Left renal pelvis (tissue), 4 donors: ENCODE results near the gene MARCHF2. TPM values are rescaled to one million over a fixed set of nuclear protein-coding genes. Genes with fewer than 3 reads are reported as not detected.

Experiments used
- DNase-seq, 4 donors: peaks; one replicate each; pipeline ENCODE4 v3.0.0-alpha.2; 2013; ENCODE audit warnings: low read depth in 4 of 4, low spot score in 3 of 4
- polyA plus RNA-seq, 4 donors: library from polyadenylated mRNA; unstranded; fragments of 120-200 nt; gene quantifications; one replicate each; pipeline ENCODE4 v1.2.1, GENCODE V29; 2013; ENCODE audit not compliant: insufficient read length in 4 of 4

MARCHF2 gene
- polyA plus RNA-seq, 4 donors = 10.5 to 17.9 (median 13.5) TPM

DNA sequence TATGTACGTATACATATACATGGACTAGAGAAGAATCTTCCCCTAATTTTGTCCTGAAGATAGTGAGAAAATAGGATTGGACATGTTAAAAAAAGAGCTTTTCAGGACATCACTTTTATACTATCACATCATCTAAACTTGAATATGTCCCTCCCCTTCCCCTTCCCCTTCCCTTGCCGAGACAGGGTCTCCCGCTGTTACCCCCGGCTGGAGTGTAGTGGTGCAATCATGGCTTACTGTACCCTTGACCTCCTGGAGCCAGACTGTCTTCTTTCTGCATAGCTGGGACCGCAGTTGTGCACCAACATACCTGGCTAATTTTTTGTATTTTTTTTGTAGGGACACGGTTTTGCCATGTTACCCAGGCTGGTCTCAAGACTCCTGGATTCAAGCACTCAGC lies 38.3 kb downstream of the MARCHF2 start:
- DNase-seq = no peak

DNA sequence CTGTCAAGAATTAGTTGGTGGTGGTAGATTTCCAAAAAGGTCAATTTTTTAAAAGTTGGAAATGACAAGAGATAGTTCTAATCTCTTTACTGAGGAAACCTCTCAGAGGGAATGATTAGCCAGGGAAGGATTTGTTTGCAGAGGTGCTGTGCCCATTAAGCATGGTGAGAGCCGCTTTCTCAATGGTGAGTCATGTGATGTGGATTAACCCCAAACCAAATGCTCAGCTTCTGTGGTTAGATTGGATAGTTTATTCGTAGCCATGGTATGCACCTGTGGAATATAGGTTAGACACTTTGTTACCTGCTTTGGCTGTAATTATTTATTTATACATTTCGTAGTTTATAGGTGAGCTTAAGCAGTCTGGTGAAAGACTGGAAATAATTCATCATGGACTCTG lies 38.8 kb downstream of the MARCHF2 start:
- DNase-seq = no peak

DNA sequence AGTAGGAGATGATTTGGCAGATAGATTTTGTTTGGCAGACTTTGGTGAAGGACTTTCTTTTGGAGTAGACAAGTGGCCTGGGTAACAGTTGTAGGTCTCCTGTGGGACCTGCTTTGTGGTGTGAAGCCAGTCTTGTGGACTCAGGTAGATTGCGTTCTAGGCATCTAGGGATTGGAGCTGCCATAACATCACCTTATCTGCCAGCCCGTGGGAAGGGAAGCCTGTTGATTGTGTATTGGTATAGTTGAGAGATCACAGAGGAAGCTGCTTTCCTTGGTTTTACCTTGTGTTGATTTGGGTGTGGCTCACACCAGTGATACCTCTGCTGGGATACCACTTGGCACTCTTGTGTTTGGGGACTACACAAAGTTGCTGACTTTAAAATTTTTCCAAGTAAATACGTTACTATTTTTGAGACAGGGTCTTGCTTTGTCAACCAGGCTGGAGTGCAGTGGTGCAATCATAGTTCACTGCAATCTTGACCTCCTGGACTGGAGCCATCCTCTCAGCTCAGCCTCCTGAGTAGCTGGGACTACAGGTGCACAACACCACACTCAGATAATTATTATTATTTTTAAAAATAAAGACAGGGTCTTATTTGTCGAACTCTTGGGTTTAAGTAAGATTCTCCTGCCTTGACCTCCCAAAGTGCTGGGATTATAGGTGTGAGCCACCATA lies 39.5 kb downstream of the MARCHF2 start:
- no peak for DNase-seq

DNA sequence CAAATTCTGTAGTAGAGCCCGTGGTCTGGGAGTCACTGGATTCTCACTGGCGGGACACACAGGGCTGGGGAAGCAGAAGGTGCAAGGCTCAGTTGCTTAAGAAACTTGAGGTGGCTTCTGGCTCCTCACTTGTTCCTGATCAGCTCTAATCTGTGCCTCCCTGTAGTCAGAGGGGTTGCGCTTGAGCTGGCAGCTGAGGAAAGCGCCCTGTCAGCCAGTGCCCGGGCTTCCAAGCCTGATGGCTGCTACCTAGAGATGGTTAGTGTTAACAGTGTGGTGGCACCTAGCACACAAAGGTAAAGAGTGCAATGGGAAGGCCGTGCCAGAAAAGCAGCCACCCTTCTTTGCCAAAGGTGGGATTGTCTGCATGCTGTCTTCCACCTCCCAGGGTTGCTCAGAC lies 40.5 kb downstream of the MARCHF2 start:
- DNase-seq = no peak

DNA sequence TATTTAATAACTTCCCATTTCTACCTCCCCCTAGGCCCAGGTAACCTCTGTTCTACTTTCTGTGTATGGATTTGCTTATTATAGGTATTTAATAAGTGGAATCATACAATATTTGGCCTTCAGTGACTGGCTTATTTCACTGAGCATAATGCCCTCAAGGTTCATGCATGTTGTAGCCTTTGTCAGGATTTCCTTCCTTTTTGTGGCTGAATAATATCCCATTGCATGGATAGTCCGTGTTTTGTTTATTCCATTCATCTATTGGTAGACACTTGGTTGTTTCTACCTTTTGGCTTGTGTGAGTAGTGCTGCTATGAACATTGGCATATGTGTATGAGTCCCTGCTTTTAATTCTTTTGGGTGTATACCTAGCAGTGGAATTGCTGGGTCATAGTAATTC lies 41.1 kb downstream of the MARCHF2 start:
- DNase-seq = no peak

DNA sequence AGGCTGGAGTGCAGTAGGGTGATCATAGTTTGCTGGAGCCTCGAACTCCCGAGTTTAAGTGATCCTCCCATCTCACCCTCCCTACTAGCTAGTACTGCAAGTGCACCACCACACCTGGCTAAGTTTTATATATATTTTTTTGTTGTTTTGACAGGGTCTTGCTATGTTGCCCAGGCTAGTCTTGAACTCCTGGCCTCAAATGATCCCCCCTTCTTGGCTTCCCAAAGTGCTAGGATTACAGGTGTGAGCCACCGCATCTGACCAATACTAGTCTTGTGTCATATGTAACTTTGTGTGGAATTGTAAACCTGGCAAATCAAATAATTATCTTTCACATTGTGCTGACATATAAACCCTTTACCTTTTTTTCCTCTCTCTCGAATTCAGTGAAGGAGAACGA lies 41.9 kb downstream of the MARCHF2 start:
- no peak for DNase-seq

DNA sequence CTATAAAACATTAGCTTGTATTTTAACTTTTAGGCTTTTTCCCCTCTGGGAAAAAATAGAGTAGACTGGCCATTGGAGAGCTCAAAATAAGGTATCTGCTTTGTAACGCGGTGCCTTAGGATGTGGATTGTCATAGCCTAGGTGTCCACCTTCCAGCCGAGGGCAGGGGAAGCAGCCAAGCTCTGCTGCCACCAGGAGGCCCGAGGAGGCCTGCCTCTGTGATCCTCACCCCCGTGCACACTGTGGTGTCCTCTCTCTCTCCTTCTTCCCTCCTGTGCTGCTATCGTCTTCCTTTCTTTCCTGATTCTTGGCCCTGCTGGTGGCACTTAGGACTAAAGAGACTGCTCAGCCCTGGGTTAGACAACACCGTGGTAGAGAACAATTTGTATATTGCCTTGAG lies 43.0 kb downstream of the MARCHF2 start:
- no peak for DNase-seq

DNA sequence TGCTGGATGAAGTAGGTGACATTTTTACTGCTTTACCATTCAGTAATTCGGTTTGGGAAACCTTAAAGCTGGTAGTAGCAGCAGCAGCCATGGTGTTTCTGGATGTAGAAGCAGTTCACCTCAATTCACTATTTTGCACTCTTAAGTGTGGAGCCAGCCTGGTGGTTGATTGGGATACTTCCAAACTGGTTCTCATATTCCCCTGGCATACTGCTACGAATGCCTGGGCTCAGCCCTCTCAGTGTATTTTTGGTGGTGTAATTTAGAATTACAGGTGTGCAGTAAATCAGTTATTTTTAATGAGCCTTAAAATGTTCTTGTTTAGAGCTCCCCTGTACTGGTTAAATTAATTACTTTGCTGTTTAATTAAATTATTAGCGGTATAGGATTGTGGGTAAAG lies 44.1 kb downstream of the MARCHF2 start:
- DNase-seq = no peak

DNA sequence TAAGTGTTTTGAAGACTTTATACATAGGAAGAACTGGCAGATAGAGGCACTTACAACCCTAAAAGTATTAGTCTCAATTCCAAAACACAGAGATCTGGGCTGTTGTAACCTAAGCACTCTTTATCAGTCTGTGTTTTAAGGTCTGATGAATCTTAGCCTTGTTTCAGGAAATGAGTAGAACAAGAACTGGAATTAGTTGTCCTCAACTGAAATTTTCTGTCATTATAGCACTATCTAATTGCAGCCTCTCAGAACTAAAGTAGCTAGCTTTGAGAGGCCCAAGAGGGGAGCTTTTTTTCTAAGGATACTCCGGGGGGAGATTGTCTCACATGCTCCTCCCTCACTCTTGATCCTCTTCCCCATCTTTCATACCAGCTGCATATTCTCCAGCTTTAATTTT lies 44.7 kb downstream of the MARCHF2 start:
- no peak for DNase-seq

DNA sequence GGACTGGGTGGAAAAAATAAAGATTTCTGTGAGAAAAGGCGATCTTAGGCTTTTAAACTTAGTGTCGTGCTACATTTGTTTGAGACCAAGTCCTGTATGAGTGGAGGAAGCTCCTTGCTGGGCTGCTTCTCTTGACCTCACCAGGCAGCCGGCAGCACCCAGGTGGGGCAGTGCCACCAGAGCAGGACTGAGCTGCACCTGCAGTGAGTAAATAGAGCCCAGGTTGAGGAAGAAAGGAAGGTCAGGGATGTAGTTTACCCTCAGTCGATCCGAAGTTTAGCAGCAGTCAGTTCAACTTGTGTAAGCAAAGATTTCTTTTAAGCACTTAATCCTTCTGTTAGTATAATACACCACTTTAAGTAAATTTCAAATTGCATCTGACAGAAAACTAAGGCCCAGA lies 45.3 kb downstream of the MARCHF2 start:
- no peak for DNase-seq

DNA sequence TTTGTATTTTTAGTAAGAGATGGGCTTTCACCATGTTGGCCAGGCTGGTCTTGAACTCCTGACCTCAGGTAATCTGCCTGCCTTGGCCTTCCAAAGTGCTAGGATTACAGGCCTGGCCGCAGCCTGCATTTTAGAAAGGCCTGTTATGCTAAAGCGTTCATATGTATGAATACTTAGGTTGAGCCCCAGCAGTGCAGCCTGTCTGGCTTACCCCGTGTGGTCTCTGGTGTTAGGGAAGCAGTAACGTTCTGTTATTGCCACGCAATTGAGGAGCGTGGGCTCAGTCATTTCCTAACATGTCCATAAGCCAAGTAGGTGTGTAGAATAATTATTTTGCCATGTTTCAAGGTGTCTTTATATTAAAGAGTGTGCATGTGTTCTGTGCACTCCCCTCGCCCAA lies 46.0 kb downstream of the MARCHF2 start:
- DNase-seq = no peak

DNA sequence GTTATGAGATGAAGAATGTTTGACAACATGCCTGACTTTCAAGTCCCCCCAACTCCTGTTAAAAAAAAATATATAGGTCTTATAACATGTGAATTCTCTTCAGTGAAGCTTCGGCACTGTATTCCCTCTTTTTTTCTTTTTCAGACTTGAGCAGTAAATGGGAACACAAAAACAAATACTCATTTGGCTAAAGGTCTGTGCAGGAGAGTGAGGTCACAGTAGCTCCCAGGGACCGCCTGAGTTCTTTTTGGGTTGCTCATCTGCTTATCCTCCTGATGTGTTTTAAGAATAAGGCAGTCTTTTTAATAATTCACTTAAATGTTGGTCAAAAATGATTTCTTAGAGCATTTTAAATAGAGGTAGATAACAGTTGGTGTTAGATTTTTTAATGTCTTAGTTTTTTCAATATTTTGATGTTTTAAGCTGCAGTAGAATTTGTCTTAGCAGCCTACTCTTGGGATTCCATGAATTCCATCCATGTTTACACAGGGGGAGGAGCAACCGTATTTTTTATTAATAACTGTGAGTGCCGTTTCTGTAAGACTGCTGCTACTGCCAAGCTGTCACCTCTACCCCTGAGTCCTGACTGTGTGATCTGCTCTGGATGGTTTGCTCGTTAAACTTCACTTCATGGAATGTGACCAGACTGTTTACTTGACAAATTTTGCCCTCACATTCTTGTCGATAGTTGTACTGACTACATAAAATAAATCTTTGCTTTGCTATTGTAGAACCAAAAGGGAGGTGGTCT lies 46.6 kb downstream of the MARCHF2 start:
- no peak for DNase-seq

DNA sequence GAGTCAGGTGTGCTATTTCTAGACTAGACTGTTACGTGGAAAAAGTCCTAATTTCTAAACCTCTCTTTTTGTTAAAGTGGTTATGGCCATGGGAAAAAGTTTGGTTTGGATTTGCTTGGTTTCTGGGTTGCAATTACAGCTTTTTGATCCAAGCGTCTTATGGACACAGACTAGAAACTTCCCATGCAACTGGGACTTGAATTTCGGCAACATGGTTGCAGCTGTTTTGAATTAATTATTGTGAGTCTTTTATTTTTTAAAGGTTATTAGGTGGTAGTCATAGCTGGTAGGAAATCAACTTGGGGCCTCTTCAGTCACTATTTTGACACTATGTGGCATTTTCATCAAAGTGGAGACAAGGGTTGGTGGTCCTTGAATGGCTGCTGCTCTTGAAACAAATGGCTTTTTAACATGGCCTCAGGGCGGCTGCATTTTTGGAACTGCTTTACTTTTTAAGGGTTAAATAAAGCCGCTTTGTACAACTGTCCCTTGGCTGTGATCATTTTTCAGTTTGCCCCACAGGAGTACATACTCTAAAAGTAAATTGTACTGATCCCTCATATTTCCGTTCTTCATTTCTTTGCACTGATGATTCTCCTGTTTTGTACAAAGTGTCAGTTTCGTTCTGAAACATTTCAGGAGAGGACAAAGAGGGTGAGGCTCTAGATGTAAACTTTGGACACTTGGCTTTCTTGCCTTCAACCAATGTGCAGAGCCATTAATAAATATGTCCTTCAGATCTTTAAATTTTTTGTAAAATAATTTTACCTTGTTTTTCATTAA lies 47.6 kb downstream of the MARCHF2 start:
- DNase-seq = no peak

DNA sequence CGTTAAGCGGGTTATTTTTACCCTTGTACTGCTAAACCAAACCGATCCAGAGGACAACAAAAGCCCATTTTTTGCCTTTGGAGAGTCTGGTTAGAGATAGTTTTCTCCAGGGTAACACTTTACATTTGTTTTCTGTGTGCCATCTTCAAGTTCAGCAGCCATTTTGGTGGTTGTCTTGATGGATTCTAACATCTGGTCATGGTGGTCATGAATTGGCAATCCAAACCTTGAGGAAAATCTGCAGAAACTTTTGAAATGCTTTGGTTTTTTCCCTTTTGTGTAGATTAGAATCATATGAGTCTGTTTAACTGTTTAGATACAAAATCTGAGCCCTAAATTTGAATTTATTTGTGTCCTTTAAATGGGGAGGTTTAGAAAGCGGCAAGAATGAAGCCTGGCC lies 48.3 kb downstream of the MARCHF2 start:
- no peak for DNase-seq

DNA sequence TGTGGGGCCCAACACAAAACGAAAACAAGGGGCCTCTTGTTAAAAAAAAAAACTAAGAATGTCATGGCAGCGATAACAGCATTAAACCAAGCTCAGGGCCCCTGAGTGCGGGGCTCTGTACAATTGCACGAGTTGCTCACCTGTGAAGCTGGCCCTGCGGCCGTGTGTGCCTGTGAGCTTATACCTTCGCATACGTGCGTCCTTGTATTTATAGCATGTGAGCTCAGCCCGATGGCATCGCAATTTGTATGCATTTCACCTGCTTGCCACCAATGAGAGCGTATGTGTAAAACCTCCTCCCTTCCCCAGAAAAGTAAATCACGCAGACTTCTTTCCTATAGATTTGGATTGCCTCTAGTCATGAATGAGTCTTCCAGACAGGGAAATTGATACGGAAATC lies 48.8 kb downstream of the MARCHF2 start:
- no peak for DNase-seq

DNA sequence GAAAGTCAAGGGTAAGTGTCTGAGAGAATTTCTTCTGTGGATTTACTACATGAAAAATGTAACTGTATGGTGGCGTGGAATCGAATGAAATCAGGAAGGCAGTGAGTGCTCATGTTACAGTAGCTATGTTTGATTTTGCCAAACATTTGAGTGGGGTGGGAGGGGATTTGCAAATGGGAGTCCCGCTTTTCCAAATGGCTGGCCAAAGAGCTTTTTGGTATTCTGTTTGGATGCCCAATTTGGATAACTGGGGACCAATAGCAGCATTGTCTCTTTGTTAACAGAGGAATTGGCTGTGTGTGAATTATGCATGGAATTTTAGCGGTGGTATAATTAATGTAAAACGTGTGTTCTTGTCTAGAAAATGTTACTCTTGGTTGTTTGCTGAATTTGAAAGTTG lies 49.5 kb downstream of the MARCHF2 start:
- no peak for DNase-seq

DNA sequence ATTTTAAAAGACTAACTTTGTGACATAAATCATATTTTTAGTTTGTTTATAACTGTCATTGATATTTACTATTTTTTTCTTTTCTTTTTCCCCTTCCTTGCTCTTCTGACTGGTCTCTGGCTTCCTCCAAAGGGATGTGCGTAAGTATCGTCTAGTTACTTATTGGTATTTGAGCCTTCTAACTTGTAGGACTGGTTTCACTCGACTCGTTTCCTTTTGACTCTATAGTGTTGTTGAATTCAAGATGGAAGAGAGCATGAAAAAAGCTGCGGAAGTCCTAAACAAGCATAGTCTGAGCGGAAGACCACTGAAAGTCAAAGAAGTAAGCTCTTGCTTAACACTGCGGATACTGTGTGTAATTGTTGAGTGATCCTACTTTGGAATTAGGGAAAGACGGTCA lies 50.3 kb downstream of the MARCHF2 start:
- DNase-seq = no peak

DNA sequence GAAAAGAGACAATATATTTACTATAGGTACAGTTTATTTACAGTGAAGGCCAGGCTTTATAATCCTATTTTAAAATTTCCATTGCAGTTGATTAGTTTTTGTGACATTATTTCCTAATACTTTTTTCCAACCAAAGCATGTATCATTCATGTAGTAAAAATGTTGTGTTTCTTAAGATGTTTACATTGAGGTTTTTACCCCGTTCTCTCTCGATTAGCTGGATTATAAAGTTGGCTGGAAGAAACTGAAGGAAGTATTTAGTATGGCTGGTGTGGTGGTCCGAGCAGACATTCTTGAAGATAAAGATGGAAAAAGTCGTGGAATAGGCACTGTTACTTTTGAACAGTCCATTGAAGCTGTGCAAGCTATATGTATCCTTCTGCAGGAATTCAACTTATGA lies 52.9 kb downstream of the MARCHF2 start:
- no peak for DNase-seq

DNA sequence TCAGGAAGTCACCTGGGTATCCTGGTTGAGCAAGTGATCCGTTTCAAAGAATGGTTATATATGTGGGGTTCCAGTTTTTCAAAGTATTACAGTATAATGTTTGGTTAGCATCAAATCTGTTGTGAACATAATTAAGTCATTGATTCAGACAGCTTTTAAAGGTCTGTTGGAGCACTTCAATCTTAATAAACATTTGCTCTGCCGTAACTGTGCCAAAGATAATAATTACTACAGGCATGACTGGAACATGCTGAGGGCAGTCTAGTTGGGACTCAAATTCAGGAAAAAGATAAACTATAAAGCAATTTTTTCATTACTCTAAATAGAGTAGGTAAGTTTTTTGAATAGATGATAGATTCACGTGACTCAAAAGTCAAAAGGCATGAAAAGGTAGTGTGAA lies 55.0 kb downstream of the MARCHF2 start:
- no peak for DNase-seq

DNA sequence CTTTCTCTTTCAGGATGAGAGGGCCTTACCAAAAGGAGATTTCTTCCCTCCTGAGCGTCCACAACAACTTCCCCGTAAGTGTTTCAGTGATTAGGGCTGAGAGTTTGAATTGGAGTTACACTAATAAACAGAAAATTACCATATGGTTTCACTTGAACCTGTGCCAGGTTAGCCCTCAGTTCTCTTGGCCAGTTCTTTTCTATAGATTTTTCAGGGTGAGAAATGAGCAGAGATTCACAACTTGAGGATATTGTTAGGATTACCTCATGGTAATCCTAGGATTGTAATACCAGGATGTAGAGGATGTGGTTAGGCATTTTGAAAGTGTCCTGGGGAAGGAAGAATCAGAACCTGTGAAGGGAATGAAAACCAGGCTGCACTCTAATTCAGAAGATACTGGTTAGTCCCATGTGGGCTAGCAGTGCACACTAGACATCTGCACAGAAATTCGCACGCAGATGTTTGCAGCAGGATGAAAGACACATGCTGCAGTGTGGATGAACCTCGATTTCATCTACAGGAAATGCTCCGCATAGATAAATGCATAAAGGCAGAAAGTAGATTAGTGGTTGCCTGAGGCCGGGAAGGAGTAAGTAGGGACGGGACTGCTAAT lies 55.8 kb downstream of the MARCHF2 start:
- no peak for DNase-seq

DNA sequence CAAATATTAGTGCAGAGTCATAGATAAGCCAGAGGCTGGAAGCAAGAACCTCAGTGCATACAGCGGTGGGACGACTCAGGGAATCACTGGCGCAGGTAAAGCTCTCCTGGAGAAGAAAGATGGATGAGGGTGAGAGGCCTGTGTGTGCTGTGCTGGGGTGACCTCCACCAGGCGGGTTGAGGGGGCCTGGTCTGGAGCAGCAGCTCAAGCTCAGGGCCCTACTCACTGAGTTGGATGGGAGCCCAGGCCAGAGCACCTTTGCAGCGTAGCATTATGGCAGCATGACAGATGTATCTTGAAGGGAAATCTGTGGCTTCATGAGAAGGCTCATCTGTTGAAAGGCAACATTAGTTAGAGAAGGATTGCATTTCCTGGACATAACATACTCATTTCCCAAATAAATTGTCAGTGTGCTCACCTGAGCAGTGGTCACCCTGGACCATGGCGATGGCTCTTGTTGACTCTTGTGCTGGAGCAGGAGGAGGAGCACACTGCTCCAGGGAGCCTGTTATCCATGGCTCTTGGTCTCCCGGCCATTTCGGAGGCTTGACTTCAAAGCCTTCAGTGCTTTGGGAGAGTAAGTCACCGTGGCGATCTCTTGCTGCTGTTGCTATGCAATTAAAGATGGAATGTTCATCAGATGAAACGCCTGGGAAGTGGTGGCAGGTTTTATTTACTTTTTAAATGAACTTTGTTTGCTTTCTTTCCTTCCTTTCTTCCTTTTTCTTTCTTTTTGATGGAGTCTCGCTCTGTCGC lies 56.7 kb downstream of the MARCHF2 start:
- DNase-seq = no peak
